Measurements from ENCODE around the gene TTLL6. TPM values are rescaled to one million over a fixed set of nuclear protein-coding genes. Genes with fewer than 3 reads are reported as not detected.
A peak's percentile ranks its signal among the peaks of the same experiment; 100 is the strongest.

TTLL6 gene
- total RNA-seq, 1 donor from 2014 or later = not detected

DNA sequence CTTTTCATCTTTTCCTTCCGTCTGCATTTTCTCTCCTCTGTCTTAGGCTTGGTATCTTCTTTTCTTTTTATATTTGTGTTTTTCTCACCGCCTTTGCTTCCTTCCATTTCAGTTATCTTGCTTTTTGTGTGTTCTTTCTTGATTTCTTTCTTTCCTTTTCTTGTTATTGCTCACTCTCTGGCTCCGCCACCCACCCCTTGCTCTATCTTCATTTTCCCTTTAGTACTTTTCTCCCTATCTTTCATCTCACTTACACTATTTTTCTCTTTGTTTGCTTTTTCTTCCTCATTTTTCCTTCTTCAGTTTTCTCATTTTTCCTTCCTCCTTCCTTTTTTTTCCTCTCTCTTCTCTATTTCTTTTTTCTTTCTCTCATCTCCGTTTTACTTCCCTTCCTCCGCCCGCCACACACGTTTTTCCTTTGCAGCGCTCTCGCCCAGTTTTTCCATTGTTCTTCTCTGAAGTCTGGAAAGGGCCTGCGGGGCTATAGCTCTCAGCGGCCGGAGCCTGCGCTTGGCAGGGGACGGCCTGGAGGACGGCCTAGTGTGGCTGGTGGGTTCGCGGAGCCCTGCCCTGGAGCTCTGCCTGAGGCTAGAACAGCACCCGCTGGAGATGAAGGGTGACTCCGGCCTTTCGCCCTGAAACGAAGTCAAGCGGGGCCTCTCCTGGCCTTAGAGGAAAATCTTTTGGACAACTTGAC is 83.2 kb downstream of the TTLL6 start:
- H3K9me3 Mint-ChIP-seq = no peaks in the 10 kb centered on the region
- peaks cover 2% of the 10 kb centered on the region for H3K36me3 Mint-ChIP-seq (ENCODE audit: low read depth)
- intact Hi-C loops (cut with micrococcal nuclease) = no loop called here
- peaks cover 93% of the 10 kb centered on the region for H3K27me3 Mint-ChIP-seq
- H3K27ac Mint-ChIP-seq = no peak overlapping the region
- H3K4me3 Mint-ChIP-seq = peak overlapping the region; percentile 9
- DNase-seq = no peak
- H3K4me1 Mint-ChIP-seq = peaks cover 16% of the 10 kb centered on the region

DNA sequence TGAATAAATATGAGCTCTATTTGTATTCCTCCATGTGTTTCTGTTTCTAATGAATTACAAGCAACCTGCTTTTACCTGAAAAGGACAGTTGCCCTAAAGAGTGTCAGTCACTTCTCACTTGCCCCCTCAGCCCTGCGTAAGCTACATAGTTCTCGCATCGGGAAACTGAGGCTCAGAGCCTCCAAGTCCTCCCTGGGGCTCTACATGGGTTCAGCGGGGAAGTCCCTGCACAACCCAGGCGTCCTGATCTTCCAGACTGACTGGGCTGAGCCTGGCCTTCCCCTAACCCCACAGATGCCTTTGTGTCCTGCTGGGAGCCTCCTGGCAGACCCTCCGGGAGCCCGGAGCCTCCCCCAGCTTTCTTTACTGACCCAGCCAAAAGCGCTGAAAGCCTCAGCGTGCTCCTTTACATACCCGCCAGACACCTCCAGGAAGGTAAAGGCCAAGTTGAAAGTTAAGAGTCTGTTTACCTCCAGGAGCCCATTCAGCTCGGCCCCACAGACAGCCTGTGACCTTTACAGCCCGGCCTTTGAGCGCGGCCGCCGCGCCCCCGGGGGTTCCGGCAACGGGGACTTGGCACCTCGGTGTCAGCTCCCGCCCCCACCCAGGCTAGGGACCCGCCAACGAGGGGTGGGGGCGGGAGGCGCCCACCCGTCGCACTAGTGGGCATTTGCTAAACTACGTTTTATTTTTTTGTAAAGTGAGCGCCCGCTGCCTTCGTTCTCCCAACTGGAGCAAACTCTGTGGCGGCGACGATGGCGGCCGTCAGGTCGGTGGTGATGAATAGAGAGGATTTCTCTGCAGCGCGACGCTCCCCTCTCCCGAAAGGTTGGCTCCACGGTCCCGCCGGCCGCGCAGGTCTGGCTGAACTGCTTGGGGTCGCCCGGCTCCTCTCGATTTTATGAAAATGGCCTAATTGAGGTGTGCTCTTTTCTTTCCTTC is 84.1 kb downstream of the TTLL6 start:
- DNase-seq = no peak
- Mint-ChIP-seq H3K27ac (no peak overlapping the region), H3K4me3 (peak overlapping the region; percentile 9), H3K36me3 (ENCODE audit: low read depth) (peaks cover 2% of the 10 kb centered on the region), H3K27me3 (peaks cover 90% of the 10 kb centered on the region), H3K4me1 (peaks cover 17% of the 10 kb centered on the region), H3K9me3 (no peaks in the 10 kb centered on the region)
- intact Hi-C loops (cut with micrococcal nuclease) = no loop called here

DNA sequence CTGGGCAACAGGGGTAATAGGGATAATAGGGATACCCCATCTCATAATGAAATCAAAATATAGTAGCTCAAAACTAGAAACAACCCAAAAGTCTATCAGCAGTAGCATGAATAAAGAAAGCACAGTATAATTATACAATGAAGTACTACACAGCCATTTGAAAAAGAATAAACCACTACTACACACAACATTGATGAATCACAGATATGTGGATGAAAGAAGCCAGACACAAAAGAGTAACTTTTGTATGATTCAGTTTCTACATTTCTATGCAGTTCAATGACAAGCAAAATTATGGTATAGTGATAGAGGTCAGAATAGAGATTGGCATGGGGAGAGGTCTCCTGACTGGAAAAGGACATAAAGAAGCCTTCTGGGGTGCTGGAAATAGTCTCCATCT is 85.7 kb downstream of the TTLL6 start:
- Mint-ChIP-seq H3K36me3 (ENCODE audit: low read depth) (peaks cover 2% of the 10 kb centered on the region), H3K4me1 (peaks cover 17% of the 10 kb centered on the region), H3K4me3 (no peak overlapping the region), H3K27ac (no peak overlapping the region), H3K9me3 (no peaks in the 10 kb centered on the region), H3K27me3 (peaks cover 91% of the 10 kb centered on the region)
- intact Hi-C loops (cut with micrococcal nuclease) = no loop called here
- no peak for DNase-seq

DNA sequence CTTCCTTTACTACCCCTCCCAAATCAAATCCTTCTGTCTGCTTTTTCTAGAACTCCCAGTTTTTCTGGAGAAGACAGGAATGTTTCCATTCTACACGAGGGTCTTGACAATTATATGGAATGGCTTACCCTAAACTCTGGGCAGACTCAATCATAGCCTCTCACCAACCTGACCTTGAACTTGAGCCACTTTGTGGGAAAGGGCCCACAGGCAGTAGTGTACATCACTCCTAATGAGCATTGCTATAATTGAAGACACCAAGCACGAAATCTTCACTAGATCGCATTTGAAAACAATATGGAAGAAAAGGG is 86.8 kb downstream of the TTLL6 start:
- intact Hi-C loops (cut with micrococcal nuclease) = no loop called here
- Mint-ChIP-seq H3K4me3 (no peak overlapping the region), H3K27me3 (peaks cover 91% of the 10 kb centered on the region)

DNA sequence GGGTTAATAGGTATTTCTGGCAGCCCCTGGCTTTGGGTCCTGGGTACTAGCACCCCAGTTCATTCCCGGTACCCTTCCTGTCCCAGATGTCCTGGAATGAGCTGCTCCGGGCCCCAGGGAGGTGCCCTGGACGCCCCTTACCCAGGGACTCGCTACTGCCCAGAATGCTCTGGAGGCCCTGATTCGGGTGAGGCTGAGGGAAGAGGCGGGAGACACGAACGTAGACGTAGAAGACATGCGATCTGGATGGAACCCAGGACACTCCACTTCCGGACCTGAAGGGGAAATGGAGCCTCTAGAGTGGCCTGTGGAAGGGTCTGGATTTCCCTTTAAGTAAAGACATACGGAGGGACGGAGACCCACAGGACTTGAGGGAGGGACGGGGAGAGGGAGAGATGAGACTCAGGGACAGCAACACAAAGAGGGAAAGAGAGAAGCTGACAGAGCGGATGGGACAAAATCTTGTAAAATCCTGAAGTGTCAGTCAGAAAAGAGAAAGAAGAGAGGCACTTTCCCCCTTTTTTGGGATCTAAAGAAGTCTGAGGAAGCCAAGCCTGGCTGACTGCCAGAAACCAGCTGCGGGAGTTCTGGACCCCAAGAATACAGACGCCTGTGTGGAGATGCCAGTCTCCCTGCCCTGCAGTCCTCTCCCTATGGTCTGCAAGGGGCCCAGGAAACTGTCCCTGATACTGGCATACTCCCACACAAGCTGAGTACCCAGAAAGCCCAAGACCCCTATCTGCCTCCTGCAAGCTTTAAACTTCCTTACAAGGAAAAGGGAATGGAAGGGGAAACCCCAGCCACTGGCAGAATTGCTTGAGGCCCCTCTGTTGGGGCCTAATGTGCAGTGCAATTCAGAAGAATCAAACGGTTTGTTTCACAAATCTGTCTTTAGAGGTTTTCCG is 87.4 kb downstream of the TTLL6 start:
- intact Hi-C loops (cut with micrococcal nuclease) = loop anchor here (10.0 kb wide), 1 partner anchor 1235 kb away; the partner anchor contains the start of gene DLX4
- DNase-seq = no peak
- Mint-ChIP-seq H3K27ac (no peak overlapping the region), H3K4me3 (no peak overlapping the region), H3K36me3 (ENCODE audit: low read depth) (peaks cover 2% of the 10 kb centered on the region), H3K9me3 (no peaks in the 10 kb centered on the region), H3K4me1 (peaks cover 19% of the 10 kb centered on the region), H3K27me3 (peaks cover 91% of the 10 kb centered on the region)

More for the DNA sequence above, 86.8 kb downstream of the TTLL6 start:
- Mint-ChIP-seq H3K9me3 (no peaks in the 10 kb centered on the region), H3K27ac (no peak overlapping the region), H3K36me3 (ENCODE audit: low read depth) (peaks cover 2% of the 10 kb centered on the region), H3K4me1 (peaks cover 18% of the 10 kb centered on the region)
- DNase-seq = no peak

DNA sequence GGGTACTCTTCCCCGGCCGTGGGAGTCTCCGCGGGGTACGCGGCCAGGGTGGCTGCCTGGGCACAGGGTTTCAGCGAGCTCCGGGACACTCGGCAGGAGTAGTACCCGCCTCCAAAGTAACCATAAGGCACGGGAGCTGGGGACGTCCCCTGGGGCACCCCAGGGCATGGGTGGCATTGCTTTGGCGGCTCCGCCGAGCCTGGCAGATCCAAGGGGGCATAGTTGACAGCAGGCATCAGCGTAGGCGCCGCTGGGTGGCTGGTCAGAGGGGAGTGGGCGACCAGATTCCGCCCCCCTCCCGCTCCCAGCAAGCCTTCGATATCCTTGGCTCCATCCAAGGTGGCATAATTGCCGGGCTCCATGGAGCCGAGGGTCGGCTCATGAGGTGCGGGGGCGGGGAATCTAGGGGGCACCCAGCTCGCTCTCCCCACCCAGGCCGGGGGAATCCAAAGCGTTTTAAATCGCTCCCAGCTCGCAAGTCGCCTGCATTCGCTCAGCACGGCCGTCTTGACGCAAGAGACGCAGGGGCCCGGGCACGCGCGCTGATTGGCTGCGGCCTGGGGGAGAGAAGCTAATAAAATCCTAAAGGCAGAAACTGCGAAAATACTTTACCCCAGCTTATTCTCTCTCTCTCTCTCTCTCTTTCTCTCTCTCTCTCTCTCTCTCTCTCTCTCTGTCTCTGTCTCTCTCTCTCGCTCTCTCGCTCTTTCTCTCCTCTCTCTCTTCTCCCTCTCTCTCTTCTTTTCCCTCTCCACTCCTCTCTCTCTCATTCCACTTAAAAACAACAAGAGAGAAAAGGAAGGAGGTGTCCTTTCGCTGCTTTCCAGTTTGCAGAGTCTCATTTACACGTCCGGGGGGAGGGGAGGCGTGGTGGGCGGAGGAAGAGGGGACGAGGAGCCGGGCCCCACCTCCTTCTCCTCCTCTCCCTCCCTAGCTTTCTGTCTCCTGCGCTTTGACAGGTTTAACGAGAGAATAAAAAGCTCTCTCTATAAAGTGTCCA is 88.5 kb downstream of the TTLL6 start, which contains the start of gene HOXB13:
TSS of gene HOXB13 (minus strand) at position 519 of the 1,000 bp plus-strand sequence. CDS start at position 362, 157 bp downstream.
- H3K27me3 Mint-ChIP-seq = peaks cover 91% of the 10 kb centered on the region
- peak within 1 kb of the TSS; percentile 44 for H3K4me3 Mint-ChIP-seq
- no peak for DNase-seq
- intact Hi-C loops (cut with micrococcal nuclease) = loop anchor here (10.0 kb wide), 1 partner anchor 1236 kb away; the partner anchor contains the start of gene DLX4
- peaks cover 21% of the 10 kb centered on the region for H3K4me1 Mint-ChIP-seq
- no peaks in the 10 kb centered on the region for H3K36me3 Mint-ChIP-seq (ENCODE audit: low read depth)
- no peak within 1 kb of the TSS for H3K27ac Mint-ChIP-seq
- H3K9me3 Mint-ChIP-seq = no peaks in the 10 kb centered on the region

DNA sequence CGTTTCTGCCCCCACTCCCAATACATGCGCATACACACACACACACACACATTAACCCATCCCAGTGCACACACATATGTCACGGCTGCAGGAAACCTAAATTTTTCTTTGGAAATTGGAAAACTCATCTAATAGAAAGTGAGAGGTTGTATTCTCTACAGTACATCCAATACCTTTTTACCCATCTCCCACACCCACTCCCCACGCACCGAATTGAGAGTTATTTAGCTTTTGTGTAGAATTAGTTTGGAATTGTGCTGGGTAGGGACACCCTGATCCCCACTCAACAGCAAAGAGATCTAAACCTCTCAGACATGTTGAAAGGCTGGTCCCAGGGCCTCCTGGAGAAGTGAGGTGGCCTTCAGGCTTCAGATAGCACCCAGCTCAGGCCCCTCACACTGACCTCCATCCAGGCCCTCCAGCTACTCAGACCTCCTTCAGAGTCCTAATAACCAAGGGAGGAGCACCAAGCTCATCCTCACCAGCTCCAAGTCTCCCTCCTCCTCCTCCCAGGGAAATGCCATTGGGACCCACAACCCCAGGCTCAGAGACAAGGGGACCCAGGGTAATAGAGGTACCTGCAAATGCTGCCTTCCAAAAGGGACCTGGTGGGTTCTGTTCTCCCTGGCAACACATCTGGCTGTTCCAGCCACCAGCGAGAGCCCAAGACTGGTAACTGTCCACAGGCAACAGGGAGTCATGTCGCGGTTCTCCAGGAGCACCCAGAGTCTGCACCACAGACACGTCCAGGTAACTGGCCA is 89.4 kb downstream of the TTLL6 start:
- Mint-ChIP-seq H3K4me3 (no peak overlapping the region), H3K27me3 (peaks cover 93% of the 10 kb centered on the region), H3K36me3 (ENCODE audit: low read depth) (no peaks in the 10 kb centered on the region), H3K9me3 (no peaks in the 10 kb centered on the region), H3K4me1 (peaks cover 16% of the 10 kb centered on the region), H3K27ac (peak overlapping the region; percentile 8)
- intact Hi-C loops (cut with micrococcal nuclease) = loop anchor here (10.0 kb wide), 1 partner anchor 1237 kb away; the partner anchor contains the start of gene DLX4
- DNase-seq = no peak

DNA sequence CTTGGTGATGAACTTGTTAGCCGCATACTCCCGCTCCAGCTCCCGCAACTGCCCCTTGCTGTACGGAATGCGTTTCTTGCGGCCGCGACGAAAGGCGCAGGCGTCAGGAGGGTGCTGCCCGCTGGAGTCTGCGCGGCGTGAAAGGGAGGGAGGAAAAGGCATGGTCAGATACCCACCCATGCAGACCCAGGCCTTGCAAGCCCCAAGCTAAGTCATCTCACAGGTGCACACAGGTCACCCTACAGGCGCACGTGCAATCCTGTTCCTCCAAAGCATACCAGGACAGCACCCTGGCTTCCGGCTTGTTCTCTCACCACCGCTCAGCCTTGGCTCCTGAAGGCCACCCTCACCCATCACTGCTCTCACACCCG is 90.1 kb downstream of the TTLL6 start:
- Mint-ChIP-seq H3K36me3 (ENCODE audit: low read depth) (no peaks in the 10 kb centered on the region), H3K4me1 (peaks cover 16% of the 10 kb centered on the region), H3K4me3 (no peak overlapping the region), H3K27me3 (peaks cover 94% of the 10 kb centered on the region), H3K27ac (peak overlapping the region; percentile 8), H3K9me3 (no peaks in the 10 kb centered on the region)
- DNase-seq = no peak
- intact Hi-C loops (cut with micrococcal nuclease) = loop anchor here (10.0 kb wide), 1 partner anchor 1238 kb away; the partner anchor contains the start of gene DLX4

DNA sequence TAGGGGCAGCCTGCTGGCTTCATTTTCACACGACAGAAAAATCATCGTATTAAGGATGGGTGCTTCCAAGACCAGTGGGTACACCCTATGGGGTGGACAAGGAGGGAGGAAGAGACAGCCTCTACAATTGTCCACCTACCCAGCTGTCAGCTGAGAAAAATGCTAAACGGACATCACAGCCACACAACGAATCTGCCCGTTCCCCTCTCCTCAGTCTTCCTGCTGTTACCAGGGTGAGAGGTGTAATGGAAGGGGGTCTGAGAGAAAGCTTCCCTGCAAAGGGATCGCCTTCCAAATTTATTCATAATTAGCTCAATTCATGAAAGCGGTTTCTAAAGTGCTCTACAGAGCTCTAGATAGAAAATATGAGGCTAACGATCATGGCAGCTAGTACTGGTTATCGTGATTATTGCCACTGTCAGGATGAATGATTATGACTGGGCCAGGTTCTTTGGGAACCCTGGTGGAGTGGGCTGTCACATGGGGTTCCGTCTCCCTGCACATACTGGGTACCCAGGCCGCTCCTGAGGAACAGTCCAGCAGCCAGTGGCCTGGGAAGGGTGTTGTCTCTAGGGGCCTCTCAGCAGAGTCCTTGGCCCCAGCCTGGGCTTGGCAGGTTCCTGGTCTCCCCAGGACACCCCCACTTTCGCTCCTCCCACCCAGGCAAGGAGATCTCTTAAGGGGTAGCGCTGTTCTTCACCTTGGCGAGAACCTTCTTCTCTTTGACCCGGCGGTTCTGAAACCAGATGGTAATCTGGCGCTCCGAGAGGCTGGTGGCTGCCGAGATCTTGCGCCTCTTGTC is 90.7 kb downstream of the TTLL6 start:
- H3K27me3 Mint-ChIP-seq = peaks cover 95% of the 10 kb centered on the region
- H3K4me1 Mint-ChIP-seq = peaks cover 16% of the 10 kb centered on the region
- H3K27ac Mint-ChIP-seq = no peak overlapping the region
- no peaks in the 10 kb centered on the region for H3K9me3 Mint-ChIP-seq
- H3K36me3 Mint-ChIP-seq (ENCODE audit: low read depth) = no peaks in the 10 kb centered on the region
- no peak for DNase-seq
- intact Hi-C loops (cut with micrococcal nuclease) = loop anchor here (10.0 kb wide), 1 partner anchor 1238 kb away; the partner anchor contains the start of gene DLX4
- H3K4me3 Mint-ChIP-seq = no peak overlapping the region

DNA sequence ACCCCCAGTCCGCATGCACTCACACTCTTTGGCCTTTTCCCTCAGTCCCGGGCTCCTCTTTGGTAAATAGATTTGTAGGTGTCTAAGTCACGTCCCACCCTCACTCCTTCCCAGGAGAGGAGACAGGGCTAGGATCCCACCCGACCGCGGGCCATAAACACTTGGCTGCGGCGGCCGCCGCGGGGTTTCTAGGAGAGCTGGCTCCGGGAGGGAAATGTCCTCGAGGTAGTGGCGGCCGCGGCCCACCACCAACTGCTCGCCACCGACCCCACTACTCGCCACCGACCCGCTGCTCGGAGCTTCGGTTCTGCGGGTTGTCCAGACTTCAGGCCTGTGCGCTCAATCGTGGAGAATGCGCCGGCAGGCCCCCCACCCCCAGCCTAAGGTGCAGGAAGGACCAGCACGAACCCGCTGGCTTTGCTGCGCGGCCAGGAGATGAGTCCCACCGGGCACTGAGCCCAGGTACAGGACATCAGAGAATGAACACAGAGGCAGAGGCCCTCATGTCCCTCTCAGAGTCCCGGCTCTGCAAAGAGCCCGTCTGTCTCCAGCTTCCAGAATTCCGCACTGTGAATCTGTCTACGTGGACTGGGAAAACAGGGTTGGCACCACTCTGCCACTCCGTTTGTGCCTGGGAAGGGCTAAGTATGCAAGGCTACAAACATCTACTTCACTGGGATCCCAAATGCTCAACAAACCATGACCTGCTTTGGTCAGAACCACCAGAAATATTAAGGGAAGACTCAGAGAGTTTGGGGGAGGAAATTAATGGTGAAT is 91.6 kb downstream of the TTLL6 start:
- intact Hi-C loops (cut with micrococcal nuclease) = loop anchor here (2.0 to 10.0 kb wide), 4 partner anchors 23 to 1239 kb away; partner anchors contain the start of gene DLX4
- Mint-ChIP-seq H3K4me1 (peaks cover 16% of the 10 kb centered on the region), H3K4me3 (no peak overlapping the region), H3K27me3 (peaks cover 94% of the 10 kb centered on the region), H3K36me3 (ENCODE audit: low read depth) (no peaks in the 10 kb centered on the region), H3K9me3 (no peaks in the 10 kb centered on the region), H3K27ac (no peak overlapping the region)
- DNase-seq = peak; percentile 60

DNA sequence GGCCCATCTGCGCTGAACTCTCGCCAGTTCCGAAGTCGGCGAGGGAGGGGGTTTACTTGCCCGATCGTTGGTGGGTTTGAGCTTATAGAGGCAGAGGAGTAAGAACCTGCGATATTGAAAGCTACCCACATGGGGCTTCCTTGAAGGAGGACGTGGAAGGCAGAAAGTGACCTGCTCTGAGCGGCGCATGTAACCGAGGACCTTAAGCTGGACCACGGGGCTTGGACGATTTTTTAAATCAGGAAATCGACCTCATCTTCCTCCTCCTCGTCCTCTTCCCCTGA is 92.1 kb downstream of the TTLL6 start:
- Mint-ChIP-seq H3K4me3 (no peak overlapping the region), H3K4me1 (peaks cover 16% of the 10 kb centered on the region)

More for the DNA sequence above, 92.1 kb downstream of the TTLL6 start:
- no peak overlapping the region for H3K27ac Mint-ChIP-seq
- no peak for DNase-seq
- no peaks in the 10 kb centered on the region for H3K9me3 Mint-ChIP-seq
- intact Hi-C loops (cut with micrococcal nuclease) = loop anchor here (2.0 to 10.0 kb wide), 4 partner anchors 24 to 1240 kb away; partner anchors contain the start of gene DLX4
- peaks cover 94% of the 10 kb centered on the region for H3K27me3 Mint-ChIP-seq
- H3K36me3 Mint-ChIP-seq (ENCODE audit: low read depth) = no peaks in the 10 kb centered on the region

Data from activated CD4-positive, alpha-beta T cell treated with anti-CD3 and anti-CD28 coated beads, Interleukin-2, amount 10 ng/mL, durations not matched to agents 24 days and 14 days (primary cell).